HG02885 (cell line): Measurements from ENCODE around the gene LARGE1.

Experiments used
- ATAC-seq: cut with Tn5 transposase; IDR thresholded peaks from one replicate; pipeline ENCODE4 v1.9.1; 2021; ENCODE audit warnings: mild to moderate bottlenecking; ENCODE audit not compliant: unreplicated experiment, poor library complexity

LARGE1 gene

GRCh38 chr22:33914699-33915098 lies 5.6 kb downstream of the LARGE1 start:
- no peak for ATAC-seq

GRCh38 chr22:33914131-33914530 lies 6.1 kb downstream of the LARGE1 start:
- no peak for ATAC-seq

GRCh38 chr22:33913188-33913587 lies 7.1 kb downstream of the LARGE1 start:
- ATAC-seq, result no peak

- ATAC-seq, result no peak
Measured at GRCh38 chr22:33909911-33910310, 10.4 kb downstream of the LARGE1 start.

- no peak for ATAC-seq
Measured at GRCh38 chr22:33909075-33909458, 11.2 kb downstream of the LARGE1 start.

- no peak for ATAC-seq
Measured at GRCh38 chr22:33908171-33909074, 11.9 kb downstream of the LARGE1 start.

- ATAC-seq, result no peak
Measured at GRCh38 chr22:33906954-33907353, 13.3 kb downstream of the LARGE1 start.

- ATAC-seq, result no peak
Measured at GRCh38 chr22:33906475-33906874, 13.8 kb downstream of the LARGE1 start.

- no peak for ATAC-seq
Measured at GRCh38 chr22:33903012-33903411, 17.3 kb downstream of the LARGE1 start.

- ATAC-seq, result no peak
Measured at GRCh38 chr22:33902073-33902472, 18.2 kb downstream of the LARGE1 start.

GRCh38 chr22:33898121-33898520 lies 22.2 kb downstream of the LARGE1 start:
- ATAC-seq, result no peak

- peak; percentile 5 for ATAC-seq
Measured at GRCh38 chr22:33897448-33897835, 22.8 kb downstream of the LARGE1 start.

GRCh38 chr22:33896575-33897447 lies 23.5 kb downstream of the LARGE1 start:
- ATAC-seq, result peak; percentile 54

GRCh38 chr22:33896154-33896553 lies 24.1 kb downstream of the LARGE1 start:
- peak; percentile 45 for ATAC-seq

- ATAC-seq, result no peak
Measured at GRCh38 chr22:33895444-33895843, 24.8 kb downstream of the LARGE1 start.

GRCh38 chr22:33894515-33894914 lies 25.8 kb downstream of the LARGE1 start:
- ATAC-seq, result no peak

GRCh38 chr22:33894036-33894435 lies 26.2 kb downstream of the LARGE1 start:
- no peak for ATAC-seq

- ATAC-seq, result no peak
Measured at GRCh38 chr22:33893512-33893911, 26.8 kb downstream of the LARGE1 start.

GRCh38 chr22:33891992-33892391 lies 28.3 kb downstream of the LARGE1 start:
- ATAC-seq, result no peak

GRCh38 chr22:33891455-33891854 lies 28.8 kb downstream of the LARGE1 start:
- no peak for ATAC-seq

- ATAC-seq, result no peak
Measured at GRCh38 chr22:33889748-33890147, 30.5 kb downstream of the LARGE1 start.
